Gastrocnemius medialis (tissue), 4 donors: ENCODE data around the gene BOD1L1. TPM values are rescaled to one million over a fixed set of nuclear protein-coding genes. Genes with fewer than 3 reads are reported as not detected.

ENCODE experiments used
- ATAC-seq, 2 donors: fragments of 150-250 bp; one replicate each; pipeline ENCODE4 v1.9.1; 2016
- DNase-seq, 2 donors: peaks; one replicate each; pipeline ENCODE4 v3.0.0-alpha.2; 2019
- H3K27ac ChIP-seq, 4 donors: fragments of 200-600 bp; sonication (generic); 1 replicate in 1 of 4; 2 replicates in 3 of 4; pipeline ENCODE4 v1.5.1; 2016 to 2018; ENCODE audit warnings: mild to moderate bottlenecking in 2 of 4, moderate library complexity in 1 of 4
- H3K27me3 ChIP-seq, 3 donors: fragments of 200-600 bp; sonication (generic) in 2 of 3; 1 replicate in 1 of 3; 2 replicates in 2 of 3; pipeline versions ENCODE4 v1.5.1 to v1.6.0; 2016 to 2019; ENCODE audit warnings: mild to moderate bottlenecking in 1 of 3, moderate library complexity in 1 of 3
- H3K36me3 ChIP-seq, 2 donors: fragments of 200-600 bp; sonication (generic) in 1 of 2; one replicate each; pipeline ENCODE4 v1.5.1; 2017 to 2018
- H3K4me1 ChIP-seq, 2 donors: fragments of 200-600 bp; sonication (generic) in 1 of 2; one replicate each; pipeline ENCODE4 v1.5.1; 2016 to 2017; ENCODE audit warnings: mild to moderate bottlenecking in 2 of 2
- H3K4me3 ChIP-seq, 4 donors: fragments of 200-600 bp; sonication (generic) in 3 of 4; 1 replicate in 1 of 4; 2 replicates in 3 of 4; pipeline ENCODE4 v1.5.1; 2016 to 2019; ENCODE audit warnings: mild to moderate bottlenecking in 2 of 4
- H3K9me3 ChIP-seq, 3 donors: fragments of 200-600 bp; sonication (generic) in 2 of 3; 1 replicate in 1 of 3; 2 replicates in 2 of 3; pipeline ENCODE4 v1.5.1; 2016 to 2019
- CTCF ChIP-seq, 5 experiments: fragments of 450-650 bp in 3 of 5; fragments of 200-600 bp in 2 of 5; sonication (generic) in 2 of 5; IDR thresholded peaks in 4 of 5; conservative IDR thresholded peaks in 1 of 5; 1 replicate in 4 of 5; 2 replicates in 1 of 5; pipeline ENCODE4 v1.5.1; 2016 to 2019; ENCODE audit warnings: antibody characterized with exemption in 5 of 5, mild to moderate bottlenecking in 3 of 5, moderate library complexity in 3 of 5
- POLR2A ChIP-seq, 2 donors: fragments of 450-650 bp; IDR thresholded peaks; one replicate each; pipeline ENCODE4 v1.6.1; 2017; ENCODE audit warnings: antibody characterized with exemption in 2 of 2, mild to moderate bottlenecking in 2 of 2, moderate library complexity in 2 of 2
- in situ Hi-C, 4 donors: fragments of 200-750 bp; cut with MboI; loops; one replicate each; pipeline versions ENCODE4 v1.15.0 to v1.8.0; 2017; ENCODE audit warnings: low sequenced_read_pairs in 4 of 4
- intact Hi-C: fragments of 100-400 bp; cut with DNase I; formaldehyde crosslinking; loops from one replicate; pipeline ENCODE4 v1.15.1; 2023; ENCODE audit warnings: low total_unique reads
- total RNA-seq, 4 donors: library from RNA; depleted of rRNA; stranded (reverse); fragments of >200 nt; gene quantifications; one replicate each; pipeline versions ENCODE4 v1.1.0 to v1.2.3, GENCODE V29; 2016

BOD1L1 gene
- total RNA-seq, 4 donors from 2014 or later: 11.9 to 14.7 (median 13.0) TPM

DNA sequence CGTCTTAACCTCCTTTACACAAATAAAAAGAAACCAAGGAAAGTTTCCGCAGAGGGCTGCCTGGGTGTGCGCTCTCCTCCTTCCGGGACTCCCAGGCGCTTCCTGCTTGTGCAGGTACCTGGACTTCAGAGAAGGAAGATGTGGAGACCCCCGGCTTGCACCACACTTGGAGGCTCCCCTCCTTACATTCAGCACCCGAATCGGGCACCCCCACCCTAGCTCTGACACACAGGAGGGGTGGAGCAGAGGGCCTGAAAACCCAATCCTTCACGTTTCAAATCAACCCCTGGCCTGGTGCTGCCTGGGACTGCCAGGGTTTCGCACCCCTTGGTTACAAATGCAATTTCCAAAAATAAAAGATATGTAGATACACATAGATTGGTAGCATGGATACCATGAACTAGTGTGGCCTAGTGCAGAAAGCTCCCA is 86.3 kb downstream of the BOD1L1 start:
- Histone ChIP-seq H3K36me3 (no peaks in the 10 kb centered on the region), H3K9me3 (no peaks in the 10 kb centered on the region), H3K4me1 (peaks cover 23 to 37% of the 10 kb centered on the region in 2 donors), H3K27me3 (peaks cover 99 to 100% (median 100%) of the 10 kb centered on the region in 3 donors), H3K27ac (no peak overlapping the region), H3K4me3 (peak overlapping the region in 1 of 4 donors; percentile 44)
- in situ Hi-C loops (loop anchor here in 2 of 4 donors (10.0 to 25.0 kb wide), 2 partner anchors 804 to 806 kb away; no protein-coding TSS in a partner anchor), intact Hi-C loops (no loop called here)
- DNase-seq (no peak), ATAC-seq (no peak)
- no peak for TF ChIP-seq POLR2A (IDR thresholded peaks at IDR 0.05)
- no peak for TF ChIP-seq CTCF (IDR thresholded peaks at IDR 0.05 in 4 of 5, conservative IDR thresholded peaks at IDR 0.05 in 1 of 5)

DNA sequence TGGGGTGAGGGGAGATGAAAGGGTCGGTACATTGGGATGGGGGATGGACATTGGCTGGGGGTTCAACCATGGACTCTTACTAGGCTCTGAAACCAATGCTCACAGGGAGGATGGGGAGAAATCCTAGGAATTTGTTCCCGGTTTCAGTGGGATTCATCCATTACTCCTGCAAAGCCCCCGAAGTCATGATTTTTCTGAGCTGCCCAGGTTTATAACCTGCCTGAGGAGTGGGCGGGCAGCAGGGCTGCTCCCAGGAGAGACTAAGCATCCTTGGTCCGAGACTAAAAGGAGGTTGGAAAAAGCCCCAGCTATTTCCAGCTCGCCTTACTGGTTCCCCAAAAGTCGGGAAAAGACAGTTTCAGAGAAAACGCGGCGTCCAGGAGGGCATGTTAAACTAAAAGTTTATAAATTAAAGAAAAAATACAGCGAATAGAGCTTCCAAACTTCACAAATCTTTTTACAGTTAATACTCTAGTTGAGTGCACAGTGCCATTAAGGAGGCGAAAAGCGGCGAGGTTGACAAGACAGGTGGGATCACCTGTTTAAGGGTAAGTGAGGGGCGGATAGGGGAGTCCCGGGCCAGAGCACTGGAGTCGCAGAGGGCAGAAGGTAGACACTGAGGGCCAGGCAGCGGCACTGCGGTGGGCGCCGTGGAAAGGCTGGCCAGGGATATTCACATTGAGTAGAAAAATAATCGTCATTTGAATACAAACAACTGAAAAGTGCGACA is 86.9 kb downstream of the BOD1L1 start:
- Histone ChIP-seq H3K36me3 (no peaks in the 10 kb centered on the region), H3K4me3 (no peak overlapping the region), H3K4me1 (peaks cover 23 to 34% of the 10 kb centered on the region in 2 donors), H3K27ac (no peak overlapping the region), H3K9me3 (no peaks in the 10 kb centered on the region), H3K27me3 (peaks cover 99 to 100% (median 100%) of the 10 kb centered on the region in 3 donors)
- ATAC-seq: no peak
- no peak for TF ChIP-seq POLR2A (IDR thresholded peaks at IDR 0.05)
- no peak for TF ChIP-seq CTCF (IDR thresholded peaks at IDR 0.05 in 4 of 5, conservative IDR thresholded peaks at IDR 0.05 in 1 of 5)
- no peak for DNase-seq
- intact Hi-C loops: no loop called here
- in situ Hi-C loops: loop anchor here in 2 of 4 donors (10.0 to 25.0 kb wide), 2 partner anchors 803 to 806 kb away; no protein-coding TSS in a partner anchor

GRCh38 chr4:13539619-13540445 is 87.7 kb downstream of the BOD1L1 start:
- Histone ChIP-seq H3K4me1 (peaks cover 18 to 28% of the 10 kb centered on the region in 2 donors), H3K4me3 (peak overlapping the region in 1 of 4 donors; percentile 22)
- in situ Hi-C loops: loop anchor here in 2 of 4 donors (10.0 to 25.0 kb wide), 2 partner anchors 803 to 805 kb away; no protein-coding TSS in a partner anchor

More at GRCh38 chr4:13539619-13540445, 87.7 kb downstream of the BOD1L1 start:
- H3K27ac ChIP-seq: no peak overlapping the region
- TF ChIP-seq CTCF (IDR thresholded peaks at IDR 0.05 in 4 of 5, conservative IDR thresholded peaks at IDR 0.05 in 1 of 5): no peak
- no peak for TF ChIP-seq POLR2A (IDR thresholded peaks at IDR 0.05)
- ATAC-seq (no peak), DNase-seq (no peak)
- intact Hi-C loops: no loop called here
- H3K9me3 ChIP-seq: no peaks in the 10 kb centered on the region
- peaks cover 99 to 100% (median 99%) of the 10 kb centered on the region in 3 donors for H3K27me3 ChIP-seq
- no peaks in the 10 kb centered on the region for H3K36me3 ChIP-seq
